Sigmoid colon (tissue), 7 donors: Measurements from ENCODE around the gene PLCH1. TPM values are rescaled to one million over a fixed set of nuclear protein-coding genes. Genes with fewer than 3 reads are reported as not detected.

Source experiments
- DNase-seq: peaks from one replicate; pipeline ENCODE4 v3.0.0-alpha.2; 2019
- H3K27ac ChIP-seq, 4 donors: fragments of 200-600 bp; sonication (generic); one replicate each; pipeline ENCODE4 v1.5.1; 2016 to 2019; ENCODE audit warnings: mild to moderate bottlenecking in 1 of 4
- H3K27me3 ChIP-seq, 3 donors: fragments of 200-600 bp; sonication (generic); one replicate each; pipeline ENCODE4 v1.5.1; 2019; ENCODE audit warnings: mild to moderate bottlenecking in 1 of 3
- H3K36me3 ChIP-seq, 4 donors: fragments of 200-600 bp; sonication (generic); one replicate each; pipeline ENCODE4 v1.5.1; 2016 to 2019
- H3K4me1 ChIP-seq, 4 donors: fragments of 200-600 bp; sonication (generic); one replicate each; pipeline ENCODE4 v1.5.1; 2017 to 2019
- H3K4me3 ChIP-seq, 4 donors: fragments of 200-600 bp; sonication (generic); one replicate each; pipeline ENCODE4 v1.5.1; 2017 to 2019; ENCODE audit warnings: mild to moderate bottlenecking in 2 of 4, moderate library complexity in 1 of 4
- H3K9me3 ChIP-seq, 4 donors: fragments of 200-600 bp in 3 of 4; sonication (generic) in 3 of 4; one replicate each; pipeline versions ENCODE4 v1.5.1 to v1.6.1; 2013 to 2019
- EP300 ChIP-seq, 4 donors: sonication (generic); formaldehyde crosslinking; IDR thresholded peaks; one replicate each; pipeline ENCODE4 v1.6.1; 2017; ENCODE audit warnings: antibody characterized with exemption in 4 of 4
- POLR2A ChIP-seq, 2 donors: fragments of 450-650 bp; IDR thresholded peaks; one replicate each; pipeline ENCODE4 v1.6.1; 2016; ENCODE audit warnings: antibody characterized with exemption in 2 of 2, mild to moderate bottlenecking in 2 of 2, moderate library complexity in 2 of 2
- POLR2AphosphoS5 ChIP-seq, 4 donors: sonication (generic); formaldehyde crosslinking; IDR thresholded peaks; one replicate each; pipeline ENCODE4 v1.6.1; 2017; ENCODE audit warnings: antibody characterized with exemption in 4 of 4
- WGBS, 2 donors: extraction: QIAGEN DNeasy Blood & Tissue Kit; methylation state at CpG; one replicate each; pipeline ENCODE4 v1.1.7; 2013; 5-methylcytosine and 5-hydroxymethylcytosine counted together
- intact Hi-C: fragments of 100-400 bp; cut with DNase I; formaldehyde crosslinking; loops from one replicate; pipeline ENCODE4 v1.15.1; 2023
- polyA plus RNA-seq, 3 donors: library from polyadenylated mRNA; stranded (reverse); fragments of 200-250 nt; gene quantifications; one replicate each; pipeline ENCODE4 v1.2.3, GENCODE V29; 2013
- total RNA-seq, 4 donors: library from RNA; depleted of rRNA; stranded (reverse); fragments of >200 nt; gene quantifications; one replicate each; pipeline ENCODE4 v1.1.0, GENCODE V29; 2016
- TF ChIP-seq, protein P1 (sequence below), 4 experiments: fragments of 450-650 bp in 3 of 4; fragments of 200-600 bp in 1 of 4; IDR thresholded peaks; one replicate each; pipeline ENCODE4 v1.5.1; 2016 to 2019; ENCODE audit warnings: antibody characterized with exemption in 4 of 4, mild to moderate bottlenecking in 3 of 4, moderate library complexity in 2 of 4
- donor health status: healthy with polysubstance abuse.
- donor health status: Bipolar disorder and iron deficiency.
- donor health status: healthy.

The PLCH1 gene
- total and polyA plus RNA-seq, 7 donors = 0.36 to 1.9 (median 0.83) TPM

DNA sequence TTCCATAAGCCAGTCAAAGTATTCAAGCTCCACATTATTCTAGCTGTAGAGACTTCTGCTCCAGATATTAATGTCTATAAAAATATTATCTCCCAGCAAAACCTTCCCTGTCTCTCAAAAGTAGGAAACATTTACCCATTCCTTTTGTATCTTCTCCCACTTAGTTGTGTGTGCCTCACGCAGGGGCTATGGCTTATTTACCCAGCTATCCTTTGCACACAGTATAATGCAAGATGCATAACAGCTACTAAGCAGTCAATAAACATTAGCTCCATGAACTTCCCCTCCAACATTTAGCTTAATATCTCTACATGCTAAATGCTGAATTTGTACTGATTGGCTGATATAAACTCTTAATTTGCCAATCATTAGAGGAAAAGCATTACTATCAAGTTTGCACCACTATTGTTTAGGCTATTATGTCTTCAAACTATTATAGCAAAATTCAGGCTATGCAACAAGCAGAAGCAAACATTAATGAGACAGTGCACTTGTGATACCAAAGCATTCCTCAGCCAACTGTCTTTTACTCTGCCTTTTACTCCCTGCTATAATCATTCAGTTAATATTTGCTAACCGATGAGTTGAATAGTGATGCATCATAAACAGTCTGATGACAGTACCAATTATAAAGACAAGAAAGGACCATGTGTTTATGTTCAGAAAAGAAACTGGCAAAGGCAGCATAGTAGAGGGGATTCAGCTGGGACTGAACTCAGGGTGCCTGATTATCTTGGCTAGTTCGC lies 81.2 kb downstream of the PLCH1 start:
- Histone ChIP-seq H3K27me3 (no peaks in the 10 kb centered on the region), H3K9me3 (no peaks in the 10 kb centered on the region), H3K27ac (peak overlapping the region in 2 of 4 donors; percentile 74), H3K36me3 (no peaks in the 10 kb centered on the region), H3K4me1 (peaks cover 0 to 29% (median 23%) of the 10 kb centered on the region in 4 donors), H3K4me3 (no peak overlapping the region)
- TF ChIP-seq EP300 (IDR thresholded peaks at IDR 0.05) (no peak), POLR2AphosphoS5 (IDR thresholded peaks at IDR 0.05) (no peak), POLR2A (IDR thresholded peaks at IDR 0.05) (no peak)
- TF ChIP-seq, protein P1, sequence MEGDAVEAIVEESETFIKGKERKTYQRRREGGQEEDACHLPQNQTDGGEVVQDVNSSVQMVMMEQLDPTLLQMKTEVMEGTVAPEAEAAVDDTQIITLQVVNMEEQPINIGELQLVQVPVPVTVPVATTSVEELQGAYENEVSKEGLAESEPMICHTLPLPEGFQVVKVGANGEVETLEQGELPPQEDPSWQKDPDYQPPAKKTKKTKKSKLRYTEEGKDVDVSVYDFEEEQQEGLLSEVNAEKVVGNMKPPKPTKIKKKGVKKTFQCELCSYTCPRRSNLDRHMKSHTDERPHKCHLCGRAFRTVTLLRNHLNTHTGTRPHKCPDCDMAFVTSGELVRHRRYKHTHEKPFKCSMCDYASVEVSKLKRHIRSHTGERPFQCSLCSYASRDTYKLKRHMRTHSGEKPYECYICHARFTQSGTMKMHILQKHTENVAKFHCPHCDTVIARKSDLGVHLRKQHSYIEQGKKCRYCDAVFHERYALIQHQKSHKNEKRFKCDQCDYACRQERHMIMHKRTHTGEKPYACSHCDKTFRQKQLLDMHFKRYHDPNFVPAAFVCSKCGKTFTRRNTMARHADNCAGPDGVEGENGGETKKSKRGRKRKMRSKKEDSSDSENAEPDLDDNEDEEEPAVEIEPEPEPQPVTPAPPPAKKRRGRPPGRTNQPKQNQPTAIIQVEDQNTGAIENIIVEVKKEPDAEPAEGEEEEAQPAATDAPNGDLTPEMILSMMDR (IDR thresholded peaks at IDR 0.05) = no peak
- WGBS, 2 donors = 69 to 79% methylated on average over 3 of the region's 3 CpGs
- DNase-seq = no peak
- intact Hi-C loops = no loop called here

- no peak overlapping the region for H3K4me3 ChIP-seq
- H3K4me1 ChIP-seq = peaks cover 0 to 29% (median 23%) of the 10 kb centered on the region in 4 donors
- no peak for DNase-seq
- no peaks in the 10 kb centered on the region for H3K27me3 ChIP-seq
- intact Hi-C loops = no loop called here
- H3K27ac ChIP-seq = no peak overlapping the region
- no peaks in the 10 kb centered on the region for H3K36me3 ChIP-seq
- TF ChIP-seq EP300 (IDR thresholded peaks at IDR 0.05) (no peak), POLR2AphosphoS5 (IDR thresholded peaks at IDR 0.05) (no peak), POLR2A (IDR thresholded peaks at IDR 0.05) (no peak)
- TF ChIP-seq, protein P1 (IDR thresholded peaks at IDR 0.05) = no peak
- H3K9me3 ChIP-seq = no peaks in the 10 kb centered on the region
Observed at GRCh38 chr3:155661760-155662159, 83.1 kb downstream of the PLCH1 start.

GRCh38 chr3:155661042-155661441 lies 83.8 kb downstream of the PLCH1 start:
- H3K27me3 ChIP-seq = no peaks in the 10 kb centered on the region
- H3K9me3 ChIP-seq = no peaks in the 10 kb centered on the region
- peaks cover 0 to 28% (median 23%) of the 10 kb centered on the region in 4 donors for H3K4me1 ChIP-seq
- H3K27ac ChIP-seq = no peak overlapping the region
- TF ChIP-seq POLR2A (IDR thresholded peaks at IDR 0.05) (no peak), POLR2AphosphoS5 (IDR thresholded peaks at IDR 0.05) (no peak), EP300 (IDR thresholded peaks at IDR 0.05) (no peak)
- TF ChIP-seq, protein P1 (IDR thresholded peaks at IDR 0.05) = no peak
- intact Hi-C loops = no loop called here
- DNase-seq = no peak
- no peak overlapping the region for H3K4me3 ChIP-seq
- H3K36me3 ChIP-seq = no peaks in the 10 kb centered on the region
- 87 to 94% methylated on average over 1 of the region's 1 CpG for WGBS, 2 donors

- no peaks in the 10 kb centered on the region for H3K36me3 ChIP-seq
- H3K4me1 ChIP-seq = peaks cover 0 to 5% (median 4%) of the 10 kb centered on the region in 4 donors
- H3K9me3 ChIP-seq = no peaks in the 10 kb centered on the region
- no peak overlapping the region for H3K4me3 ChIP-seq
- intact Hi-C loops = no loop called here
- WGBS, 2 donors = 54 to 80% methylated on average over 4 of the region's 4 CpGs
- H3K27me3 ChIP-seq = no peaks in the 10 kb centered on the region
- TF ChIP-seq, protein P1 (IDR thresholded peaks at IDR 0.05) = no peak
- TF ChIP-seq EP300 (IDR thresholded peaks at IDR 0.05) (no peak), POLR2AphosphoS5 (IDR thresholded peaks at IDR 0.05) (no peak), POLR2A (IDR thresholded peaks at IDR 0.05) (no peak)
- DNase-seq = no peak
- H3K27ac ChIP-seq = no peak overlapping the region
Observed at GRCh38 chr3:155658671-155659261, 86.1 kb downstream of the PLCH1 start.
